ENCODE data around the gene DGKD. TPM values are rescaled to one million over a fixed set of nuclear protein-coding genes. Genes with fewer than 3 reads are reported as not detected.

DGKD gene
- total RNA-seq, 2 experiments from 2014 or later, result 147 to 156 TPM

GRCh38 chr2:233380132-233380895, 26.0 kb downstream of the DGKD start:
- ChIA-PET POLR2A (no interaction called here), CTCF (no interaction called here)
- DNase-seq, result no peak
- H3K9me3 ChIP-seq (ENCODE audit: control insufficient read depth in 1 of 2, insufficient read depth in 1 of 2, low read length in 2 of 2), result no peaks in the 10 kb centered on the region
- H3K4me3 Mint-ChIP-seq, result no peak overlapping the region
- no peak for TF ChIP-seq CTCF (IDR thresholded peaks at IDR 0.05)
- no peaks in the 10 kb centered on the region for H3K27me3 ChIP-seq (ENCODE audit: control insufficient read depth in 1 of 2, insufficient read depth in 2 of 2, low read length in 2 of 2)
- no peak overlapping the region for H3K4me3 ChIP-seq (ENCODE audit: low read length)
- peaks cover 72% of the 10 kb centered on the region for H3K4me1 Mint-ChIP-seq (ENCODE audit: low read depth)
- peak overlapping the region; percentile 34 for H3K27ac Mint-ChIP-seq
- no peaks in the 10 kb centered on the region for H3K27me3 Mint-ChIP-seq
- H3K36me3 Mint-ChIP-seq (ENCODE audit: low read depth), result peaks cover 23% of the 10 kb centered on the region
- H3K36me3 ChIP-seq (ENCODE audit: insufficient read depth, low read length), result peaks cover 4% of the 10 kb centered on the region
- intact Hi-C loops (cut with DNase I, micrococcal nuclease), result no loop called here
- H3K4me1 ChIP-seq (ENCODE audit: insufficient read depth, low read length), result peaks cover 44% of the 10 kb centered on the region
- no peak for ATAC-seq (ENCODE audit: poor library complexity)
- no peaks in the 10 kb centered on the region for H3K9me3 Mint-ChIP-seq
- no peak overlapping the region for H3K27ac ChIP-seq (ENCODE audit: low read depth in 1 of 2, low read length in 2 of 2)

- H3K4me3 ChIP-seq (ENCODE audit: low read length), result no peak overlapping the region
- H3K4me1 ChIP-seq (ENCODE audit: insufficient read depth, low read length), result peaks cover 52% of the 10 kb centered on the region
- H3K27me3 ChIP-seq (ENCODE audit: control insufficient read depth in 1 of 2, insufficient read depth in 2 of 2, low read length in 2 of 2), result no peaks in the 10 kb centered on the region
- H3K36me3 ChIP-seq (ENCODE audit: insufficient read depth, low read length), result peaks cover 4% of the 10 kb centered on the region
- ATAC-seq (ENCODE audit: poor library complexity) (peak; percentile 13), DNase-seq (peak in 1 of 14 experiments; percentile 43)
- Mint-ChIP-seq H3K27me3 (no peaks in the 10 kb centered on the region), H3K4me3 (no peak overlapping the region), H3K27ac (peak overlapping the region; percentile 34), H3K36me3 (ENCODE audit: low read depth) (peaks cover 20% of the 10 kb centered on the region), H3K4me1 (ENCODE audit: low read depth) (peaks cover 72% of the 10 kb centered on the region), H3K9me3 (no peaks in the 10 kb centered on the region)
- ChIA-PET CTCF (interaction anchor here (1.0 kb wide), 1 partner anchor 62 kb away, joined by 3 read pairs; no protein-coding TSS in a partner anchor), POLR2A (no interaction called here)
- H3K27ac ChIP-seq (ENCODE audit: low read depth in 1 of 2, low read length in 2 of 2), result no peak overlapping the region
- TF ChIP-seq CTCF (IDR thresholded peaks at IDR 0.05), result no peak
- intact Hi-C loops (cut with DNase I, micrococcal nuclease), result no loop called here
- H3K9me3 ChIP-seq (ENCODE audit: control insufficient read depth in 1 of 2, insufficient read depth in 1 of 2, low read length in 2 of 2), result no peaks in the 10 kb centered on the region
Measured at GRCh38 chr2:233380995-233381637, 26.8 kb downstream of the DGKD start.

DNA sequence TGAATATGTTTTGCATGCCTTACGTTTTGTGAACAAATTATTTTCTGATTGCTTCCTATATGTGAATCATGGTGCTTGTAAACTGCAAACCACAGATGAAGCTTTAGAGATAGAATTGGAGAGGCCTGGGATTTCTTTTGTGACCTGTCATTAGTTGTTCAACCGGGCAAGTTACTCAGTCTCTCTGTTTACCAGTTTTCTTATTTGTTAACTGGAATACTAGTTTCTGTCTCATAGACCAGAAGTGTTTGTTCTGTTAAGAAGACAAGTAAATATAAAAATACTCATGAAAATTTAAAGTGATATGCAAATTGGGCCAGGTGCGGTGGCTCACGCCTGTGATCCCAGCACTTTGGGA, 27.3 kb downstream of the DGKD start:
- Histone ChIP-seq H3K4me1 (ENCODE audit: insufficient read depth, low read length) (peaks cover 57% of the 10 kb centered on the region), H3K27ac (ENCODE audit: low read depth in 1 of 2, low read length in 2 of 2) (no peak overlapping the region), H3K9me3 (ENCODE audit: control insufficient read depth in 1 of 2, insufficient read depth in 1 of 2, low read length in 2 of 2) (no peaks in the 10 kb centered on the region), H3K4me3 (ENCODE audit: low read length) (no peak overlapping the region), H3K36me3 (ENCODE audit: insufficient read depth, low read length) (peaks cover 7% of the 10 kb centered on the region), H3K27me3 (ENCODE audit: control insufficient read depth in 1 of 2, insufficient read depth in 2 of 2, low read length in 2 of 2) (no peaks in the 10 kb centered on the region)
- Mint-ChIP-seq H3K27ac (peak overlapping the region; percentile 34), H3K36me3 (ENCODE audit: low read depth) (peaks cover 17% of the 10 kb centered on the region), H3K9me3 (no peaks in the 10 kb centered on the region), H3K4me3 (no peak overlapping the region), H3K4me1 (ENCODE audit: low read depth) (peaks cover 76% of the 10 kb centered on the region), H3K27me3 (no peaks in the 10 kb centered on the region)
- CTCF ChIA-PET, result interaction anchor here (1.0 kb wide), 1 partner anchor 61 kb away, joined by 3 read pairs; no protein-coding TSS in a partner anchor
- TF ChIP-seq CTCF (IDR thresholded peaks at IDR 0.05), result no peak
- POLR2A ChIA-PET, result no interaction called here
- DNase-seq (no peak), ATAC-seq (ENCODE audit: poor library complexity) (no peak)
- intact Hi-C loops (cut with DNase I, micrococcal nuclease), result no loop called here

Data from CD4-positive, alpha-beta T cell (primary cell).